Mucosa of descending colon (tissue), 3 donors: ENCODE data around the gene NUCKS1. TPM values are rescaled to one million over a fixed set of nuclear protein-coding genes. Genes with fewer than 3 reads are reported as not detected.
A peak's percentile ranks its signal among the peaks of the same experiment; 100 is the strongest.

Source experiments
- ATAC-seq: fragments of 200-7000 bp; cut with Tn5 transposase; one replicate; pipeline ENCODE4 v1.9.1; 2020; ENCODE audit warnings: mild to moderate bottlenecking, moderate library complexity
- DNase-seq, 3 donors: peaks; one replicate each; pipeline ENCODE4 v3.0.0-alpha.2; 2020
- H3K36me3 ChIP-seq: fragments of 200-600 bp; one replicate; pipeline ENCODE4 v1.8.0; 2021; ENCODE audit warnings: low read depth, mild to moderate bottlenecking
- H3K4me1 ChIP-seq: fragments of 200-600 bp; one replicate; pipeline ENCODE4 v1.8.0; 2021; ENCODE audit warnings: low read depth, mild to moderate bottlenecking
- H3K4me3 ChIP-seq: fragments of 200-600 bp; one replicate; pipeline ENCODE4 v1.8.0; 2021; ENCODE audit warnings: mild to moderate bottlenecking
- H3K9me3 ChIP-seq: fragments of 200-600 bp; one replicate; pipeline ENCODE4 v1.8.0; 2021; ENCODE audit warnings: mild to moderate bottlenecking
- intact Hi-C, 2 donors: fragments of 100-400 bp; cut with DNase I in 1 of 2; cut with micrococcal nuclease in 1 of 2; formaldehyde crosslinking; loops; one replicate each; pipeline versions ENCODE4 v1.11.0 to v1.11.1; 2022; cut with DNase I, micrococcal nuclease
- total RNA-seq, 3 donors: library from RNA; stranded (reverse); fragmentation: NEBNext Ultra II Directional in 2 of 3; extraction: Animal tissue kit (Norgen Biotek cat#: 25700) in 2 of 3; gene quantifications; one replicate each; pipeline versions ENCODE4 v1.2.1 to v1.2.4, GENCODE V29; 2021 to 2023
- TF ChIP-seq, protein P1 (sequence below): fragments of 200-600 bp; IDR thresholded peaks from one replicate; pipeline ENCODE4 v1.8.0; 2022; ENCODE audit warnings: antibody characterized with exemption, mild to moderate bottlenecking
- donor health status: DM: no; HTN: no; CAD: no; lungs with moderate emphysema.
- donor health status: DM: no; HTN: no; CAD: no.
- donor health status: DM: no; HTN: yes; CAD: no.

The NUCKS1 gene
- total RNA-seq, 3 donors from 2014 or later: 52.7 to 140 (median 103) TPM

DNA sequence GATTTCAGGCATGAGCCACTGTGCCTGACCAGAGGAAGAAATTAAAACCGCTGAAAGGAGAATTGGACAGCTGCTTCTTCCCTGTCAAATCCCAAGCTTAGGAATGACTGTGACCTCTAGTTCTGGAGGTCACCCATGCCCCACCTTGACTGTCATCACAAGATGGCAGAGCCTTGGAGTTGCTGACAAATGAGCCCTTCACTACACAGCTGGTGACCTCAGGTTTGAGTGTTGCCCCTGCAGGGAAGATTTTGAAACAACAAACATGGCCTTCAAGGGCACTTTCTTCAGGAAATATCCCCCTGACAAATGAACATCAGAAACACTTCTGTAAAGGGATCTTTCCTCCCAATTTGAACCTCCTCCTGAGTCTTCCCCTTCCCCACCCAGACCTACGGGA lies 62.7 kb downstream of the NUCKS1 start:
- H3K4me1 ChIP-seq: no peaks in the 10 kb centered on the region
- intact Hi-C loops: no loop called here
- DNase-seq (no peak), ATAC-seq (no peak)
- H3K9me3 ChIP-seq: no peaks in the 10 kb centered on the region
- TF ChIP-seq, protein P1, sequence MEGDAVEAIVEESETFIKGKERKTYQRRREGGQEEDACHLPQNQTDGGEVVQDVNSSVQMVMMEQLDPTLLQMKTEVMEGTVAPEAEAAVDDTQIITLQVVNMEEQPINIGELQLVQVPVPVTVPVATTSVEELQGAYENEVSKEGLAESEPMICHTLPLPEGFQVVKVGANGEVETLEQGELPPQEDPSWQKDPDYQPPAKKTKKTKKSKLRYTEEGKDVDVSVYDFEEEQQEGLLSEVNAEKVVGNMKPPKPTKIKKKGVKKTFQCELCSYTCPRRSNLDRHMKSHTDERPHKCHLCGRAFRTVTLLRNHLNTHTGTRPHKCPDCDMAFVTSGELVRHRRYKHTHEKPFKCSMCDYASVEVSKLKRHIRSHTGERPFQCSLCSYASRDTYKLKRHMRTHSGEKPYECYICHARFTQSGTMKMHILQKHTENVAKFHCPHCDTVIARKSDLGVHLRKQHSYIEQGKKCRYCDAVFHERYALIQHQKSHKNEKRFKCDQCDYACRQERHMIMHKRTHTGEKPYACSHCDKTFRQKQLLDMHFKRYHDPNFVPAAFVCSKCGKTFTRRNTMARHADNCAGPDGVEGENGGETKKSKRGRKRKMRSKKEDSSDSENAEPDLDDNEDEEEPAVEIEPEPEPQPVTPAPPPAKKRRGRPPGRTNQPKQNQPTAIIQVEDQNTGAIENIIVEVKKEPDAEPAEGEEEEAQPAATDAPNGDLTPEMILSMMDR: no peak
- H3K36me3 ChIP-seq: no peaks in the 10 kb centered on the region
- no peak overlapping the region for H3K4me3 ChIP-seq

DNA sequence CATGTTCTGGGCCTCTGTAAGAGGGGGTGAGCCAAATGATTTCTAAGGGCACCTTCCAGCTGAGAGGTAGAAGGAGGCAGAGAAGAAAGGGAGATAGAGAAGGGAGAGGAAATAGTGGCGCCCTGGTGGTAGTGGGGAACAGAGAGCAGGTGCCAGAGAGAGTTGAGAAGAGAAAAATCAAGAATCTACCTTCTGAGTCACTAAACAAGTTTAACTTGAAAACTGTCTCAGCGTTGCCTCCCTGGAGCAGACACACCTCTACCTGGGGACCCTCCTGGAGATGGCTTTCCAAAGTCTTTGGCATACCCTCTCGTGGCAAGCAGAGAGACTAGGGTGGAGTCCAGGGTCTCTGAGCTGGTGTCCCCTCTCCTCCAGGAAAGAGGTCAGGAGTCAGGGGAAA lies 68.6 kb downstream of the NUCKS1 start:
- Histone ChIP-seq H3K4me3 (no peak overlapping the region), H3K36me3 (no peaks in the 10 kb centered on the region), H3K9me3 (no peaks in the 10 kb centered on the region), H3K4me1 (peaks cover 16% of the 10 kb centered on the region)
- intact Hi-C loops: no loop called here
- DNase-seq (no peak), ATAC-seq (no peak)
- TF ChIP-seq, protein P1: no peak

DNA sequence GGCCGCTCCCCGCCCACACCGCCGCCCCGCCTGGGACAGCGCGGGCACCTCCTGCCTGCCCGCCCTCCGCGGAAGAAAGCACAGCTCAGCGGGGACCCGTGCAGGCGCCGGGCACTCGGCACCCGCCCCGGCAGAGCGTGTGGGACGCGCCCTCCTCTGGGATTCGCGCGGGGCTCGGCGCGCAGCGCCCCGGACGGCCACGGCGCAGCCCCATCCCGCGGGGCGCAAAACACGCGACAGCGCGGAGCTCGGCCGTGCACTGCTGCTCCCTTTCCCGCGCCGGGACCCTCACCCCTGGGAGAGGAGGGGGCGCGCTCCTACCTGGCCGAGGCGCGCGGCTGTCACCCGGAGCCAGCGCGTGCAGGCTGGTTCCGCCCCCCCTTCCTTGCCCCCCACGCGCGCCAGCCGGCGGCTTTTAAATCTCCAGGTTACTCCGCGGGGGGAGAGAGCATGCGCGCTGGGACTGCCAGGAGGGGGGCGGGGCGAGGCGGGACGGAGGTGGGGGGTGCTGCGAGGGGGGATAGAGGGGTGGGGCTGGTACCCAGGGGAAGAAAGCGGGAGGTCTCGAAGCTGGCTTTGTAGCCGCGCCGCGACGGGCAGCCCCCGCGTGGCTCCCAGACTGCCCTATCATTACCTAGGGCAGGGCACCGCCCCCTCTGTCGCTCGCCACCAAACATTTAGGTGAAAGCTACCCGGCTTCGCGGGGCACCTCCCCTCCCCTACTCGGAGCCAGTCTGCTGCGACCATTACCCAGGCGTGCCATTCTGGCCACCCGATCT lies 69.7 kb downstream of the NUCKS1 start, which contains the start of gene SLC45A3:
Gene SLC45A3, minus strand, starts transcription at position 437 of the 779 bp plus-strand sequence. CDS start 15,853 bp downstream, outside the sequence.
- TF ChIP-seq, protein P1: no peak
- peak within 1 kb of the TSS; percentile 42 for H3K4me3 ChIP-seq
- H3K36me3 ChIP-seq: no peaks in the 10 kb centered on the region
- H3K9me3 ChIP-seq: no peaks in the 10 kb centered on the region
- intact Hi-C loops: no loop called here
- peaks cover 23% of the 10 kb centered on the region for H3K4me1 ChIP-seq
- ATAC-seq: peak; percentile 70
- peak; percentile 56 to 81 (median 71) for DNase-seq

DNA sequence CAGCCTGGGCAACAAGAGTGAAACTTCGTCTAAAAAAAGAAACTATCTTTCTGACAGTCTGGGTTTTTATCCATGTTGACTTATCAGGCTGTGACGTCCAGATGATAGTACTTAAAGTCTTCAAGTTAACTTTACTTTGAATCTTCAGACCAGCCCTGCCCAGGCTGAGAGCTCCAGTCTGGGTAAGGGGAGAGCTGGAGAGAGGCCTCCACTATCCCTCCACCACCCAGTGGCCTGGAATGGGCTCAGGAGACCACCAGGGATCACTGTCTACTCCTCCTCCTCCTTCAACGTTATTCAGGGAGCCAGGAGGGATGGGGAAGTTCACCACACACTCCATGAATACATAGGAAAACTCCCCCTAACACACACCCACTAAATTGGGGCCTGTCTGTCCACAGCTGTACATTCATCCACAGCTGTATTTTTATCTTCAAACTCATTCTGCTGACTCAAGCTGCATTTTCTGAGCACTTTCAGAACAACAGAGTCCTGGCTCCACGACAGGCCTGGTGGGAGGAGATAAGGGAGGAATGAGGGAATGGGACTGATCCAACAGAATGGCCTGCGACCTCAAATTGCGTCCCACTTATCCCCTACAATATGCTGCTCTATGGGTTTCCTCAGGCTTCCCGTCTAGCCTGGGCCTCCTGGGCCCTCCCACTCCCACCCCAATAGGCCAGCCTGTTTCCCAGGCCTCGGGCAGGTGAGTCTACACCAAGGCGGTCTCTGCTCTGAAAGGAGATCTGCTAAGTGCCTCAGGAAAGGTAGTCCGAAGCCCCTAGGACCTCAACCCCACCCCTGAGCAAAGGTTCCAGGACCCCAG lies 71.5 kb downstream of the NUCKS1 start:
- intact Hi-C loops: no loop called here
- Histone ChIP-seq H3K4me1 (peaks cover 32% of the 10 kb centered on the region), H3K4me3 (no peak overlapping the region), H3K9me3 (no peaks in the 10 kb centered on the region), H3K36me3 (no peaks in the 10 kb centered on the region)
- TF ChIP-seq, protein P1: no peak
- DNase-seq (peak in 1 of 3 donors; percentile 58), ATAC-seq (peak; percentile 12)

DNA sequence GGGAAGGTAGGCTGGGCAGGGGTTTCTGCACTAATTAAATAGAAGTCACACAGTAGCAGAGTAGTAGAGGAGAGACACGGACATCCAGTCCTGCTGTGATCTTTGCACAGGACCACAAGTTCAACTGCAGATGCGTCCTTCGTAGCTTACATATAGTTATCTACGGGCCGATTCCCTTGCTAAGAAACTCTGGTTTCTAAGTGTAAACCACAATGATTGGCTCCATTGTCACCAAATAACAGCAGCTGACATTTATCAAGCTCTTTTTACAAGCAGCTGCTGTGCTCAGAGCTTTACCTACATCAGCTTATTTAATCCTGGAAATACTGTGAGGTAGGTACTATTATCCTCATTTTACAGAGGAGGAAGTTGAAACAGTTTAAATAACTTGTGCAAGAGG lies 72.8 kb downstream of the NUCKS1 start:
- intact Hi-C loops: no loop called here
- Histone ChIP-seq H3K4me1 (peaks cover 39% of the 10 kb centered on the region), H3K4me3 (no peak overlapping the region), H3K9me3 (no peaks in the 10 kb centered on the region), H3K36me3 (no peaks in the 10 kb centered on the region)
- no peak for DNase-seq
- ATAC-seq: peak; percentile 22
- TF ChIP-seq, protein P1: no peak
